Activated CD8-positive, alpha-beta T cell treated with anti-CD3 and anti-CD28 coated beads for 36 hours (primary cell): Measurements from ENCODE around the gene ASIC1. TPM values are rescaled to one million over a fixed set of nuclear protein-coding genes. Genes with fewer than 3 reads are reported as not detected.
A peak's percentile ranks its signal among the peaks of the same experiment; 100 is the strongest.

Experiments
- ATAC-seq: fragments of 200-7000 bp; cut with Tn5 transposase; one replicate; pipeline ENCODE4 v1.10.0; 2021; ENCODE audit warnings: mild to moderate bottlenecking, moderate library complexity
- CTCF ChIA-PET: fragments of 350-600 bp; sonication (Branson Sonifier 250); formaldehyde crosslinking; loops from one replicate; lab custom pipeline; 2021; ENCODE audit warnings: antibody characterized with exemption; lab: Charles Lee
- POLR2A ChIA-PET: fragments of 350-600 bp; sonication (Branson Sonifier 250); formaldehyde crosslinking; loops from one replicate; lab custom pipeline; 2021; ENCODE audit warnings: antibody characterized with exemption; lab: Charles Lee
- DNase-seq: peaks from one replicate; pipeline ENCODE4 v3.0.0-alpha.2; 2020
- H3K27ac Mint-ChIP-seq: one replicate; pipeline ENCODE4 v1.8.0; 2021; ENCODE audit warnings: mild to moderate bottlenecking, mixed read lengths
- H3K27me3 Mint-ChIP-seq: one replicate; pipeline ENCODE4 v1.8.0; 2021; ENCODE audit warnings: mixed read lengths
- H3K36me3 Mint-ChIP-seq: one replicate; pipeline ENCODE4 v1.8.0; 2021; ENCODE audit warnings: low read depth, mixed read lengths
- H3K4me1 Mint-ChIP-seq: one replicate; pipeline ENCODE4 v1.8.0; 2021; ENCODE audit warnings: low read depth, mixed read lengths
- H3K4me3 Mint-ChIP-seq: one replicate; pipeline ENCODE4 v1.8.0; 2021; ENCODE audit warnings: mild to moderate bottlenecking, moderate library complexity, mixed read lengths
- H3K9me3 Mint-ChIP-seq: one replicate; pipeline ENCODE4 v1.8.0; 2021; ENCODE audit warnings: mixed read lengths
- CTCF ChIP-seq: fragments of 200-600 bp; IDR thresholded peaks from one replicate; pipeline ENCODE4 v1.8.0; 2022; ENCODE audit warnings: antibody characterized with exemption, mild to moderate bottlenecking
- intact Hi-C: fragments of 100-400 bp; cut with micrococcal nuclease; formaldehyde crosslinking; loops from one replicate; pipeline ENCODE4 v1.10.0; 2022
- total RNA-seq, 2 experiments: library from RNA; stranded (reverse); gene quantifications; one replicate each; pipeline ENCODE4 v1.2.3, GENCODE V29; 2021

The ASIC1 gene
- total RNA-seq, 2 experiments from 2014 or later = 14.3 to 17.3 TPM

- peaks cover 24% of the 10 kb centered on the region for H3K27me3 Mint-ChIP-seq
- intact Hi-C loops = loop anchor here (2.0 to 5.0 kb wide), 2 partner anchors 18 to 89 kb away; no protein-coding TSS in a partner anchor
- H3K27ac Mint-ChIP-seq = peak overlapping the region; percentile 60
- TF ChIP-seq CTCF = no peak
- H3K36me3 Mint-ChIP-seq = peaks cover 16% of the 10 kb centered on the region
- peaks cover 43% of the 10 kb centered on the region for H3K4me1 Mint-ChIP-seq
- no peak for DNase-seq
- no peaks in the 10 kb centered on the region for H3K9me3 Mint-ChIP-seq
- H3K4me3 Mint-ChIP-seq = peak overlapping the region; percentile 85
- ChIA-PET CTCF (interaction anchor here (0.7 to 4.8 kb wide), 30 partner anchors 8 to 409 kb away, joined by 3 to 123 read pairs (median 4); partner anchors contain the start of genes RACGAP1 and SMARCD1), POLR2A (interaction anchor here (1.3 to 2.2 kb wide), 2 partner anchors 13 to 17 kb away, joined by 3 to 9 read pairs; no protein-coding TSS in a partner anchor)
- no peak for ATAC-seq
These were observed 788 bp upstream of the ASIC1 start for GRCh38 chr12:50056639-50056976.

GRCh38 chr12:50057896-50058670 is 687 bp downstream of the ASIC1 start:
- no peak for ATAC-seq
- Mint-ChIP-seq H3K4me3 (peak overlapping the region; percentile 83), H3K27me3 (peaks cover 11% of the 10 kb centered on the region), H3K27ac (peak overlapping the region; percentile 43), H3K36me3 (peaks cover 20% of the 10 kb centered on the region), H3K9me3 (no peaks in the 10 kb centered on the region), H3K4me1 (peaks cover 43% of the 10 kb centered on the region)
- CTCF ChIA-PET = interaction anchor here (0.9 to 22.9 kb wide), 8 partner anchors 12 to 315 kb away, joined by 3 to 299 read pairs (median 10); partner anchors contain the start of gene COX14
- intact Hi-C loops = loop anchor here (2.0 to 5.0 kb wide), 2 partner anchors 19 to 91 kb away; no protein-coding TSS in a partner anchor
- POLR2A ChIA-PET = interaction anchor here (0.9 to 2.5 kb wide), 7 partner anchors 8 to 216 kb away, joined by 3 to 7 read pairs (median 3); partner anchors contain the start of genes COX14, RACGAP1 and SMARCD1
- TF ChIP-seq CTCF = no peak
- peak; percentile 57 for DNase-seq

- Mint-ChIP-seq H3K4me3 (peak overlapping the region; percentile 83), H3K36me3 (peaks cover 20% of the 10 kb centered on the region), H3K4me1 (peaks cover 43% of the 10 kb centered on the region), H3K9me3 (no peaks in the 10 kb centered on the region), H3K27me3 (peaks cover 11% of the 10 kb centered on the region), H3K27ac (peak overlapping the region; percentile 88)
- no peak for TF ChIP-seq CTCF
- POLR2A ChIA-PET = interaction anchor here (0.9 to 2.5 kb wide), 8 partner anchors 9 to 317 kb away, joined by 3 to 7 read pairs (median 4); partner anchors contain the start of genes COX14, RACGAP1, SMARCD1 and TMBIM6
- intact Hi-C loops = loop anchor here (5.0 kb wide), 1 partner anchor 92 kb away; no protein-coding TSS in a partner anchor
- DNase-seq (peak; percentile 62), ATAC-seq (peak; percentile 27)
- CTCF ChIA-PET = interaction anchor here (1.1 to 22.9 kb wide), 9 partner anchors 12 to 316 kb away, joined by 3 to 299 read pairs (median 7); partner anchors contain the start of gene COX14
These were observed 1.4 kb downstream of the ASIC1 start for GRCh38 chr12:50058743-50059312.

- POLR2A ChIA-PET = interaction anchor here (0.9 to 2.5 kb wide), 7 partner anchors 25 to 318 kb away, joined by 3 to 7 read pairs (median 3); partner anchors contain the start of genes COX14, SMARCD1 and TMBIM6
- H3K4me1 Mint-ChIP-seq = peaks cover 43% of the 10 kb centered on the region
- peak overlapping the region; percentile 88 for H3K27ac Mint-ChIP-seq
- no peaks in the 10 kb centered on the region for H3K9me3 Mint-ChIP-seq
- peak; percentile 91 for DNase-seq
- peaks cover 11% of the 10 kb centered on the region for H3K27me3 Mint-ChIP-seq
- ATAC-seq = peak; percentile 79
- peak overlapping the region; percentile 83 for H3K4me3 Mint-ChIP-seq
- H3K36me3 Mint-ChIP-seq = peaks cover 20% of the 10 kb centered on the region
- intact Hi-C loops = loop anchor here (5.0 kb wide), 1 partner anchor 92 kb away; no protein-coding TSS in a partner anchor
- CTCF ChIA-PET = interaction anchor here (1.1 to 22.9 kb wide), 9 partner anchors 11 to 316 kb away, joined by 3 to 299 read pairs (median 7); partner anchors contain the start of gene COX14
- TF ChIP-seq CTCF = no peak
These were observed 2.2 kb downstream of the ASIC1 start for GRCh38 chr12:50059440-50060119.
